Midbrain (tissue), 1 donor: ENCODE data around the gene FSD1.
"Not testable (repeated sequence)": the region's sequence is repeated elsewhere in the genome, so short reads cannot be mapped to it uniquely, and the experiment has no call there.

Source experiments
- DNase-seq: peaks from one replicate; lab custom pipeline; 2025; lab: John Stamatoyannopoulos, UW

The FSD1 gene

GRCh38 chr19:4284974-4285373 lies 19.4 kb upstream of the FSD1 start:
- no peak for DNase-seq

GRCh38 chr19:4286141-4286540 lies 18.3 kb upstream of the FSD1 start:
- DNase-seq = not testable (repeated sequence)

GRCh38 chr19:4288091-4288777 lies 16.2 kb upstream of the FSD1 start:
- no peak for DNase-seq

DNA sequence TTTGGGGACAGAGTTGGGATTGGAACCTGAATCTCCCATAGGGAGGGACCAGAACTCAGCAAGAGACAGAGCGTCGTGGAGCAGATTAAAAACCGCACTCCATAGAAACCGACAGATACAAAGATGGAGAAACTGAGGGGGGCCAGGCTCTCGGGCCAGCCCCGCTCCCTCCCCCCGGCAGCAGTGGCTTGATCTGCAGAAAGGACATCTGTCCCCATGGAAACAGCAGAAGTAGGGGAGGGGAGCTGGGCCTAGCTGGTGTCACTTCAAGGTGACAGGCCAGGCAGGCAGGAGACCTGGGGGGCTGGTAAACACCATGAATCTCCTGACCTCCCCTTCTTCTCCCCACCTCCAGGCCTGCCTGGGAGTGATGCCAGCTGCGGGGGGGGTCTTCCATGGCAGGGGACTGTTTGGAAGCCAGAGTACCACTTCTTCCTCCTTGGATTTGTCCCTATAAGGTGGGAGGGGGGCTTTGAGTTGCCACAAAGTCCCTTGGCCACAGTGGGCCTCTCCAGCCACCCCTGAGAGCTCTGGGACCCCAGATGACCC lies 13.1 kb upstream of the FSD1 start:
- no peak for DNase-seq

DNA sequence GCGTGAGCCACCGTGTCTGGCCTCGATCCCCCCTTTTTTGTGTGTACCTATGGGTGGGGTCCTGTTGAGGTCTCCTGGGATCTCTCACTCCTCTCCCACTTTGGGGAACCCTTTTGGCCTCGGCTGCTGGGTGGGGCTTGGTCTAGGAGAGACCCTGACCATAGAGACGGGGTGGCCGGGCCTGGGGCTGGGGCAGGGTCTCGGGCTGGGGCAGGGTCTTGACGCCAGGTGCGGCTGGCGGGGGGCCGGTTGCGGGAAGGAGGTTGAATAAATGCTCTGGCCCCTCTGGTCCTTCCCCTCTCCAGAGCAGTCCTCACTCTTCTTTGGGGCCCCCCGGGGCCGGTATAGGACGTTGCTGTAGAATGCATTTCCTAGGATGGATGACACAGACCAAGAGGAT lies 11.9 kb upstream of the FSD1 start:
- no peak for DNase-seq

GRCh38 chr19:4294389-4294788 lies 10.0 kb upstream of the FSD1 start:
- no peak for DNase-seq

- peak; percentile 22 for DNase-seq
Observed at GRCh38 chr19:4295972-4296771, 8.2 kb upstream of the FSD1 start.

DNA sequence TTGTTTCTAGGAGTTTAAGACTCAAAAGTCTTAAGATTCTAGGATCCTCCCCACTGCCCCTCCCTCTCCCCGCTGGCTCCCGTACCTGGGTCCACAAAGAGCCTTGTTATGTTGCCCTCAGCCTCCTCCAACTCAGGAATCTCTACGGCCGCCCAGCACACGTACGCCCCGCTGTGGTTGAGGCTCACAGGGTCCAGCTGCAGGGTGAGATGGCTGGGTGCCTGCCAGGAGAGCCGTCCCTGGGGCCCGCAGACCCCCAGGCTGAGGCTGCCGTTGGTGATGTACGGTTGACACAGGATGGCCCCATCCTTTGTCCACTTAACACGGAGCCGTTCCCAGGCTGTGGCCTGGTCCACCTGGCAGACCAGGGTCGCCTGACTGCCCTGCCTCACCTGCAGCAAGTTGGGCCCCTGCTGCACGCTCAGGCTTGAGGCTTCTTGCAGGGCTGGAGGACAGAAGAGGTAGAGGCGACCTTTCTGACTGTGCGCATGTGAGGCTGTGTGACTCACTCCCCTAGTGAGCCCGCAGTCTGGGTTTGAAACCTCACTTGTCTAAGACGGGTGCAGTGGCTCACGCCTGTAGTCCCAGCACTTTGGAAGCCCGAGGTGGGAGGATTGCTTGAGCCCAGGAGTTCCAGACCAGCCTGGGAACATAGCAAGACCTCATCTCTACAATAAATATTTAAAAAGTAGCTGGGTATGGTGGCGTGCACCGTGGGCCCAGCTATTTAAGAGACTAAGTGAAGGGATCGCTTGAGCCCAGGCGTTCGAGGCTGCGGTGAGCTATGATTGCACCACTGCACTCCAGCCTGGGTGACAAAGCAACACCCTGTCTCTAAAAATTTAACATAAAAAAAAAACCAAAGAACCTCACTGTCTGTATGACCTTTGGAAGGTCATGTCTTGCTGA lies 6.2 kb upstream of the FSD1 start:
- no peak for DNase-seq

DNA sequence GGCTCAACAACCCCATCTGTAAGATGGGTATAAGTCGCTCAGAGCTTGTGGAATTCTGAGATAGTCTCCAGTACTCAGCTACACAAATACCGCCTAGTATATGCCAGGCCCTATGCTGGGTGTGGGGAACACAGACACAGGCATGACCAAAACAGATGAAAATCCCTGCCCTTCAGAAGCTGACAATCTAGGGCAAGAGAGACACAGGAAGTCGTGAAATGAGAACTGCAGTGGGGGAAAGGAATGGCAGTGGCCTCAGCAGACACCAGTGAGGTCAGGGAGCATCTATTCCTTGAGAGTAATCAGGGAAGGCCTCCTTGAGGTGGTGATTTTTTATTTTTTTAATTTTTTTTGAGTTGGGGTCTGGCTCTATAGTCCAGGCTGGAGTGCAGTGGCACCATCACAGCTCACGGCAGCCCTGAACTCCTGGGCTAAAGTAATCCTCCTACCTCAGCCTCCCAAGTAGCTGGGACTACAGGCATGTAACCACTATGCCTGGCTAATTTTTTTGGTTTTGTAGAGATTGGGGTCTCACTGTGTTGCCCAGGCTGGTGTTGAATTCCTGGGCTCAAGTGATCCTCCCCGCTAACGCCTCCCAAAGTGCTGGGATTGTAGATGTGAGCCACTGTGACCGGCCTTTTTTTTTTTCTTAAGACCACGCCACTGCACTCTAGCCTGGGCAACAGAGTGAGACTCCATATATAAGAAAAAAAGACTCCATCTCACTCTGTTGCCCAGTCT lies 5.4 kb upstream of the FSD1 start:
- DNase-seq = no peak

DNA sequence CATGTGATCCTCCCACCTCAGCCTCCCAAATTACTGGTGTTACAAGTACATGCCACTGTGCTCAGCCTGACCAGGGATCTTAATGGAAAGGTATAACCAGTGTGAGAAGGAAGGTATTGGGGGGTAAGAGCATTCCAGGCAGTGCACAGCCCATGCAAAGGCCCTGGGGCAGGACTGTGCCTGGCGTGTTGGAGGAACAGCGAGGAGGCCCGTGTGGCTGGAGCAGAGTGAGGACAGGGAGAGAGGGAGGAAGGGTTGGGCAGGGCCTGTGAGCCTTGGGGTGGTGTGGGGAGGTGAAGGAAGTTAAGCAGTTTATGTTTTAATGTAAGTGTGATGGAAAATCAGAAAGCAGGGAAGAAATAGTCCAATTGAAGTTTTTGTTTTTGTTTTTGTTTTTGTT lies 3.8 kb upstream of the FSD1 start:
- DNase-seq = no peak

DNA sequence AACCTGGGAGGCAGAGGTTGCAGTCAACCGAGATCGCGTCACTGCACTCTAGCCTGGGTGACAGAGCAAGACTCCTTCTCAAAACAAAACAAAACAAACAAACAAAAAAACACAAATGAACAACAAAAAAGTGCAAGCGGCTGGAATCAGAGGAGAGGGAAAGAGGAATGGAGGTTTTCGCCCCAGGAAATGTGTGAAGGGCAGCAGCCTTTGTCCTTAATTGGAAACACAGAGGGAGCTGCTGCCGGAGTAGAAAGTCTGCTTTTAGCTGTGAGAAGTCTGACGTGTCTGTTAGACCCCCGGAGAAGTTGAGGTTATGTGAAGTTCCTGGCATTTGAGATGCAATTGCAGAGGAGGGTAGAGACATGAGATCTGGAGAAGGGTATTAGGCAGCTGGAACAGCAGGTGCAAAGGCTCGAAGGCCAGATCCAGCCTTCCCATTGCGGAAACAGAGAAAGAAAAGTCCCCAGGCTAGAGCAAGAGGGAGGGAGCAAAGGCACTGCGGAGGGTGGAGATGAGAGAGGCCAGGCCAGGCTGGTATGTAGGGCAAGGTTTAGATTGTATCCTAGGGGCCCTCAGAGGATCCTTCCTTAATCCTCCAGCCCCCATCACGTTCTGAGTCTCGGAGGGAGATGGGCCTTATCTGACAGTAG lies 2.7 kb upstream of the FSD1 start:
- DNase-seq = no peak

DNA sequence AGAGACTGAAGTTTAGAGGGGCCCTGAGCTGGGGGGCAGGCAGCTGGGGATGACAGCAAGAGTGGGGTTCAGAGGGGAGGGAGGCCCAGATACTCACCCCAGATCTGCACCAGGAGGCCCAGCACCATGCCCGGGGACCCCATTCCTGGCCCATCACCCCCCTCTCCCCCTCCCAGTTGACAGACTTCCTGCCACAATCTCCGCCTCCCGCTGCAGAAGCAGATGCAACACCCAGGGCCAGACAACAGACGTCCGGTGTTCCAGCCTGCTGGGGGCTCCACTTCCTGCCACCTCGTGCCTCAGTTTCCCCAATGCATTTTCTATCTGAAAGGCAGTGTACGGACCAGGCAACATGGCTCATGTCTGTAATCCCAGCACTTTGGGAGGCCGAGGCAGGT lies 2.2 kb upstream of the FSD1 start, which contains the start of gene TMIGD2:
Gene TMIGD2 (minus strand): TSS at position 147 of the 398 bp plus-strand sequence. CDS start 4 bp downstream, at position 143.
- no peak for DNase-seq

GRCh38 chr19:4303819-4304537 lies 420 bp upstream of the FSD1 start:
- DNase-seq = no peak

DNA sequence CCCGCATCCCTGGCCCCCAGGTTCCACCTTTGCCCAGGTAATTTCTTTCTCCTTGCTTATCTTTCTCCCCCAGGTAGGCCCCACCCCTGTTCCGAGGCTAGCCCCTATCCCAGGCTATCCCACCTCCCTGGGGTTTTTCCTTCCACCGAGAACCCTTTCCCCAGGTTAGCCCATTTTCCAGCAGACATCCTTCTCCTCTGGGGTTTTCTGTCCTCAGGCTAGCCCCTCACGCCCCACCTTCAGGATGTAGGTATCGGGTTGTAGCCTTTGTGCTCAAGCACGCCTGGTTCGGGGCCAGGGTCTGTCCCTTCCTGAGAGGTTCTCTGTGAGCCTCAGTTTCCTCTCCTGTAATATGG lies 837 bp downstream of the FSD1 start:
- DNase-seq = no peak

DNA sequence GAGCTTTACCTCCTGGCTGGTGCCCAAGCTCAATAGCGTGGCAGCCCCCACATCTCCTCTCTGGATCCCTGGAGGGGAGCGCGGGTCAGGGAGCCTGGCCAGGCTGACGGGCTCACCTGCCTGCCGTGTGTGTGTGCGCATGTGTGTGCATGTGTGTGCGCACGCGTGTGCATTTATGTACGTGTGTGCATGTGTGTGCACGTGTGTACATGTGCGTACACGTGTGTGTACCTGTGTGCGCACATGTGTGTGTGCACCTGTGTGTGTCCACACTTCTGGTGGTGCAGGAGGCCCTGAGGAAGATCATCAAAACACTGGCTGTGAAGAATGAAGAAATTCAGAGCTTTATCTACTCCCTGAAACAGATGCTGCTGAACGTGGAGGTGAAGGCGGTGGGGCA lies 1.3 kb downstream of the FSD1 start:
- DNase-seq = no peak

DNA sequence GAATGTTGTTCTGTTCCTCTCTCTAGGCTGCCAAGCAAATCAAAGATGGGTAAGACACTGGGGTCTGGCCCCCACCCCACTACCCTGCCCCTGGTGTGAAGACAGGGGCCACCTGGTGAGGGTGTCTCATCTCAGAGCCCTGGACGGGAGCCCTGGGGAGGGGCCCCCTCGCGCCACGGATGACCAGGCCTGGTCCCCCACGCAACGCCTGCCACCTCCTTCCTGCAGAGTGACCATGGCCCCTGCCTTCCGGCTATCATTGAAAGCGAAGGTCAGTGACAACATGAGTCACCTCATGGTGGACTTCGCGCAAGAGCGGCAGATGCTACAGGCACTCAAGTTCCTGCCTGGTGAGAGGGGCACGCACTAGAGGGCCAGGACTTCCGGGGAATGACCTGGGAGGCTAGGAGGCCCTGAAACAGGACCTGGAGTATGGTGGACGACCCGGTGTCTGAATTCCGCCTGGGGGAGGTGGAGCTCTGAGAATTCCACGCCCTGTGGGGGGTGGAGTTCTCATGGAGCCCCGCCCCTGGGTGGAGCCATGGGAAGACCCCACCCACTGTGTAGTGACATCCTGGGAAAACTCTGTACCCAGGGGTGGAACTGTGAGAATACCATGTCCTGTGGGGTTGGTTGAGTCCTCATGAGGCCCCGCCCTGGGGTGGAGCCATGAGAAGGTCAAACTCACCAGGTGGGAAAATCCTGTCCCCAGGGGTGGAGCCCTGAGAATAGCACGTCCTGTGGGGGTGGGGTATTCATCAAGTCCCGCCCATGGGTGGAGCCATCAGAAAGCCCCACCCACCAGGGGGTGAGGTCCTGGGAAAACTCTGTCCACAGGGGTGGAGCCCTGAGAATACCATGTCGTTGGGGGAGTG lies 6.1 kb downstream of the FSD1 start:
- DNase-seq = no peak

DNA sequence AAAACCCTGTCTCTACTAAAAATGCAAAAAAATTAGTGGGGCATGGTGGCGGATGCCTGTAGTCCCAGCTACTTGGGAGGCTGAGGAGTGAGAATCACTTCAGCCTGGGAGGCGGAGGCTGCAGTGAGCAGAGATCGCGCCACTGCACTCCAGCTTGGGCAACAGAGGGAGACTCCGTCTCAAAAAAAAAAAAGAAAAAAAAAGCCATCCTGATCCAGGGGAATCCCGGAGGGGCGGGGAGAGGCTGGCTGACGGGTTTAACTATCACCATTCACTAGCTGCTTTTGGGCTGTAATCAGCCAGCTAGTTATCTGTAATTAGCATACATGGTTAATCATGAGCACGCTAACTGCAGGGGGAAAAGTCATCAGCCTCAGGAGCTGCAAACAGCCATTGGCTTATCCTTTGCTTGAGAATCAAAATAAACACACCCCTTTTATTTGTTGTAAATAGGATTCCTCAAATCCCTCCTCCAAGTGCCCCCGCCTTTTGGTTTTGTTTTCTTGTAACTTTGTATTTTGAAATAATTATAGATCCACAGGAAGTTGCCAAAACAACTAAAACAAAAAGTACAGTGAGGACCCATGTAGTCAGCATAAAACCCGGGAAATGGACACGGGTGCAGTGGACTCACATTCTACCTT lies 9.6 kb downstream of the FSD1 start:
- no peak for DNase-seq

DNA sequence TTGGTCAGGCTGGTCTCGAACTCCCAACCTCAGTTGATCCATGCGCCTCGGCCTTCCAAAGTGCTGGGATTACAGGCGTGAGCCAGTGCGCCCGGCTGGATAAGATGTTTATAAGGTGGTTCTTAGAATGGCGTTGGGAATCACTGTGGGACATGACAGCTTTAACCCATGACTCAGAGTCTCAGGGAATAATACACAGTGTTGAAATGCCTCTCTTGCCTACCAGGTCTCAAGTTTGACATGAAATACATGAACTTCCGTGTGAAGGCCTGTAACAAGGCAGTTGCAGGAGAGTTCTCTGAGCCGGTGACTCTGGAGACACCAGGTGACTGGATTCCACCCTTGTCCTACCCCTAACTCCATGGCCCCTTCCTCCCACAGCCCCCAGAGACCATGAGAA lies 12.6 kb downstream of the FSD1 start:
- no peak for DNase-seq

DNA sequence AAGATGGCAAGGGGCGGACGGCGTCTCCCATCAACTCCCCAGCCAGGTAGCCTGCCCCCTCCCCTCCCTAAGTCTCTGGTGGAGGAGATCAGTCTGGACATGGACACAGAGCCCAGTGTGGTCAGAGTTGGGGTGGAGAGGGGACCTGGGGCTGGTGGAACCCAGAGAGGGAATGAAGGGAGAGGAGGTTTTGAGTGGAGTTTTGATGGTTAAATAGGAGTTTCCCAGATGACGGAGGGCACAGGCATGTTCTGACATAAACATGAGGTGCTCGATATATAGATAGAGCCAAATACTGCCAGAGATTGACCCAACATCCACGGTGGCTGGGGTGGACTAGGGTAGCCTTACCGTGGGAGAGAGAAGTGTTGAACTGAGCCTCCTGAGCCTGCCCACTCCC lies 14.1 kb downstream of the FSD1 start:
- DNase-seq = no peak
